ENCODE results near the gene GFPT1.

GRCh38 chr2:69393963-69394362 is 6.9 kb upstream of the GFPT1 start:
- TF ChIP-seq CTCF (IDR thresholded peaks at IDR 0.05; ENCODE audit: low read depth, low read length) (no peak), POLR2A (IDR thresholded peaks at IDR 0.05; ENCODE audit: extremely low read depth, insufficient read length) (no peak), MAX (IDR thresholded peaks at IDR 0.05; ENCODE audit: low read depth, low read length) (no peak)

All from NB4 (cell line).